ENCODE data around the gene CHI3L1.

Gene CHI3L1

GRCh38 chr1:203214871-203215270, 28.4 kb upstream of the CHI3L1 start:
- no peak for DNase-seq
- no peak overlapping the region for H3K9ac ChIP-seq (ENCODE audit: low read depth, low read length)
- peaks cover 14% of the 10 kb centered on the region for H3K4me1 ChIP-seq (ENCODE audit: insufficient read depth, low read length)
- peaks cover 7% of the 10 kb centered on the region; the same call in 1 of the 2 replicates for H4K20me1 ChIP-seq (ENCODE audit: insufficient read depth, low read length)
- no peaks in the 10 kb centered on the region for H3K36me3 ChIP-seq (ENCODE audit: insufficient read depth, low read length)
- no peak for ATAC-seq (ENCODE audit: insufficient read depth, low read depth)
- no peak overlapping the region for H2AFZ ChIP-seq (ENCODE audit: low read depth, low read length)
- H3K27ac ChIP-seq (ENCODE audit: low read length), result no peak overlapping the region
- no peak overlapping the region for H3K4me3 ChIP-seq (ENCODE audit: low read depth in 1 of 2, low read length in 2 of 2)
- H3K27me3 ChIP-seq (ENCODE audit: insufficient read depth, low read length, poor library complexity), result peaks cover 3% of the 10 kb centered on the region
- TF ChIP-seq, protein P1, sequence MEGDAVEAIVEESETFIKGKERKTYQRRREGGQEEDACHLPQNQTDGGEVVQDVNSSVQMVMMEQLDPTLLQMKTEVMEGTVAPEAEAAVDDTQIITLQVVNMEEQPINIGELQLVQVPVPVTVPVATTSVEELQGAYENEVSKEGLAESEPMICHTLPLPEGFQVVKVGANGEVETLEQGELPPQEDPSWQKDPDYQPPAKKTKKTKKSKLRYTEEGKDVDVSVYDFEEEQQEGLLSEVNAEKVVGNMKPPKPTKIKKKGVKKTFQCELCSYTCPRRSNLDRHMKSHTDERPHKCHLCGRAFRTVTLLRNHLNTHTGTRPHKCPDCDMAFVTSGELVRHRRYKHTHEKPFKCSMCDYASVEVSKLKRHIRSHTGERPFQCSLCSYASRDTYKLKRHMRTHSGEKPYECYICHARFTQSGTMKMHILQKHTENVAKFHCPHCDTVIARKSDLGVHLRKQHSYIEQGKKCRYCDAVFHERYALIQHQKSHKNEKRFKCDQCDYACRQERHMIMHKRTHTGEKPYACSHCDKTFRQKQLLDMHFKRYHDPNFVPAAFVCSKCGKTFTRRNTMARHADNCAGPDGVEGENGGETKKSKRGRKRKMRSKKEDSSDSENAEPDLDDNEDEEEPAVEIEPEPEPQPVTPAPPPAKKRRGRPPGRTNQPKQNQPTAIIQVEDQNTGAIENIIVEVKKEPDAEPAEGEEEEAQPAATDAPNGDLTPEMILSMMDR (IDR thresholded peaks at IDR 0.05; ENCODE audit: borderline replicate concordance, extremely low read depth, low read length, poor library complexity, severe bottlenecking), result no peak
- no peak for TF ChIP-seq EZH2 (IDR thresholded peaks at IDR 0.05; ENCODE audit: borderline replicate concordance, low read depth, low read length, severe bottlenecking)
- no peak overlapping the region for H3K4me2 ChIP-seq (ENCODE audit: insufficient read depth, low read length)
- no peaks in the 10 kb centered on the region for H3K79me2 ChIP-seq (ENCODE audit: insufficient read depth, low read length)
- no peaks in the 10 kb centered on the region for H3K9me3 ChIP-seq (ENCODE audit: insufficient read depth, low read length, severe bottlenecking)

DNA sequence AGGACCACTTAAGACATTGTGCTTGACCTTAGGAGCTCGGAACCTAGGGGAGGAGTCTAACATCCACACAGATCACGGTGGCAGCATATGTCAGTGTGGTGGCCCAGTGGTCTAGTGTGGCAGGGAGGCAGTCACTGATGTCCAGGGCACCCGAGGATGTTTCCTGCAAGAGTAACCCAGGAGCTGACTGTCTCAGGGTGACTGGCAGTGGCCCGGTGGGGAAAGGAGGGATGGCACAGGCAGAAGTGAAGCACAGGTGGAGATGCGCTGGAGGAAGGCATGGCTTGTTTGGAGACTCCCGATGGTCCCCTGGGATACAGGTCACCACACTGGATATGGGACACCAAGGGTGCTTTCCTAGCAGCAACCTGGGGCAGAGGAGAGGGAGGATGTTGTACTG, 26.6 kb upstream of the CHI3L1 start:
- Histone ChIP-seq H3K79me2 (ENCODE audit: insufficient read depth, low read length) (no peaks in the 10 kb centered on the region), H3K27me3 (ENCODE audit: insufficient read depth, low read length, poor library complexity) (no peaks in the 10 kb centered on the region), H3K9me3 (ENCODE audit: insufficient read depth, low read length, severe bottlenecking) (no peaks in the 10 kb centered on the region), H3K4me2 (ENCODE audit: insufficient read depth, low read length) (no peak overlapping the region), H3K9ac (ENCODE audit: low read depth, low read length) (no peak overlapping the region), H2AFZ (ENCODE audit: low read depth, low read length) (no peak overlapping the region), H3K4me3 (ENCODE audit: low read depth in 1 of 2, low read length in 2 of 2) (no peak overlapping the region), H3K4me1 (ENCODE audit: insufficient read depth, low read length) (peaks cover 14% of the 10 kb centered on the region), H3K36me3 (ENCODE audit: insufficient read depth, low read length) (no peaks in the 10 kb centered on the region), H3K27ac (ENCODE audit: low read length) (no peak overlapping the region), H4K20me1 (ENCODE audit: insufficient read depth, low read length) (peaks cover 7% of the 10 kb centered on the region; the same call in 1 of the 2 replicates)
- DNase-seq, result no peak
- no peak for ATAC-seq (ENCODE audit: insufficient read depth, low read depth)
- TF ChIP-seq EZH2 (IDR thresholded peaks at IDR 0.05; ENCODE audit: borderline replicate concordance, low read depth, low read length, severe bottlenecking), result no peak
- TF ChIP-seq, protein P1 (IDR thresholded peaks at IDR 0.05; ENCODE audit: borderline replicate concordance, extremely low read depth, low read length, poor library complexity, severe bottlenecking), result no peak

GRCh38 chr1:203211812-203212211, 25.3 kb upstream of the CHI3L1 start:
- no peak overlapping the region for H3K27ac ChIP-seq (ENCODE audit: low read length)
- peaks cover 3% of the 10 kb centered on the region; the same call in 1 of the 2 replicates for H4K20me1 ChIP-seq (ENCODE audit: insufficient read depth, low read length)
- H3K4me1 ChIP-seq (ENCODE audit: insufficient read depth, low read length), result peaks cover 14% of the 10 kb centered on the region
- TF ChIP-seq EZH2 (IDR thresholded peaks at IDR 0.05; ENCODE audit: borderline replicate concordance, low read depth, low read length, severe bottlenecking), result no peak
- TF ChIP-seq, protein P1 (IDR thresholded peaks at IDR 0.05; ENCODE audit: borderline replicate concordance, extremely low read depth, low read length, poor library complexity, severe bottlenecking), result no peak
- H2AFZ ChIP-seq (ENCODE audit: low read depth, low read length), result no peak overlapping the region
- no peaks in the 10 kb centered on the region for H3K27me3 ChIP-seq (ENCODE audit: insufficient read depth, low read length, poor library complexity)
- H3K9me3 ChIP-seq (ENCODE audit: insufficient read depth, low read length, severe bottlenecking), result no peaks in the 10 kb centered on the region
- no peaks in the 10 kb centered on the region for H3K79me2 ChIP-seq (ENCODE audit: insufficient read depth, low read length)
- H3K4me2 ChIP-seq (ENCODE audit: insufficient read depth, low read length), result no peak overlapping the region
- H3K4me3 ChIP-seq (ENCODE audit: low read depth in 1 of 2, low read length in 2 of 2), result no peak overlapping the region
- H3K36me3 ChIP-seq (ENCODE audit: insufficient read depth, low read length), result no peaks in the 10 kb centered on the region
- DNase-seq (no peak), ATAC-seq (ENCODE audit: insufficient read depth, low read depth) (no peak)
- H3K9ac ChIP-seq (ENCODE audit: low read depth, low read length), result no peak overlapping the region

DNA sequence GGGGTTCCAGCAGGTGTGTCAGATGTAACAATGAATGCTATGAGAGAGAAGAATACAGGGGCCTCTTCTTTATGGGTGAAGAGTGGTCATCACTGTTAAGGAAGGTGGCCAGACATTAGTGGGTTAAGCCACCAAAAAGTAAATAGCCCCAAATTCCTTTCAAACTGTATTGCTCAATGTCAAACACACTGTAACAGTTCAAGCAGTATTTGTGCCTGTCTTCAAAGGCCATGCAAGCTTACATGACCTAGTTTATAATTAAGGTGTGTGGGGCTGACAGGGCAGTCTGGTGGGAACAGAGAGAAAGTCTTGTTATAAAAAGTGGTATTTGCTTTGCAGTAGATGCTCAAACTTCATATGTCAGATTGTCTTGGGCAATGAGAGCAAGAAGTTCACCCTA, 24.5 kb upstream of the CHI3L1 start:
- DNase-seq (no peak), ATAC-seq (ENCODE audit: insufficient read depth, low read depth) (no peak)
- no peaks in the 10 kb centered on the region for H3K9me3 ChIP-seq (ENCODE audit: insufficient read depth, low read length, severe bottlenecking)
- no peak overlapping the region for H2AFZ ChIP-seq (ENCODE audit: low read depth, low read length)
- no peak overlapping the region for H3K4me3 ChIP-seq (ENCODE audit: low read depth in 1 of 2, low read length in 2 of 2)
- no peaks in the 10 kb centered on the region for H4K20me1 ChIP-seq (ENCODE audit: insufficient read depth, low read length)
- no peak overlapping the region for H3K27ac ChIP-seq (ENCODE audit: low read length)
- no peaks in the 10 kb centered on the region for H3K27me3 ChIP-seq (ENCODE audit: insufficient read depth, low read length, poor library complexity)
- no peak overlapping the region for H3K4me2 ChIP-seq (ENCODE audit: insufficient read depth, low read length)
- H3K36me3 ChIP-seq (ENCODE audit: insufficient read depth, low read length), result no peaks in the 10 kb centered on the region
- H3K79me2 ChIP-seq (ENCODE audit: insufficient read depth, low read length), result no peaks in the 10 kb centered on the region
- H3K4me1 ChIP-seq (ENCODE audit: insufficient read depth, low read length), result peaks cover 13% of the 10 kb centered on the region
- no peak for TF ChIP-seq EZH2 (IDR thresholded peaks at IDR 0.05; ENCODE audit: borderline replicate concordance, low read depth, low read length, severe bottlenecking)
- TF ChIP-seq, protein P1 (IDR thresholded peaks at IDR 0.05; ENCODE audit: borderline replicate concordance, extremely low read depth, low read length, poor library complexity, severe bottlenecking), result no peak
- no peak overlapping the region for H3K9ac ChIP-seq (ENCODE audit: low read depth, low read length)

Data from DND-41 (cell line).